Keratinocyte (primary cell): ENCODE data around the gene TECPR1. TPM values are rescaled to one million over a fixed set of nuclear protein-coding genes. Genes with fewer than 3 reads are reported as not detected.

Experiments used
- DNase-seq: peaks from one replicate; pipeline ENCODE4 v3.0.0-alpha.2; 2011; ENCODE audit warnings: low read depth, missing footprints, low spot score
- FAIRE-seq: peaks from 2 replicates; lab custom pipeline; 2011; peaks lifted over from hg19 to GRCh38; lab: Jason Lieb, UNC
- H2AFZ ChIP-seq: 2 replicates; pipeline ENCODE4 v1.6.0; 2012; ENCODE audit warnings: low read length, control low read depth, inconsistent platforms; ENCODE audit not compliant: control insufficient read depth
- H3K27ac ChIP-seq: 2 replicates; pipeline ENCODE4 v1.5.1; 2011; ENCODE audit warnings: low read length; ENCODE audit not compliant: control insufficient read depth, insufficient read depth
- H3K27me3 ChIP-seq: 3 replicates; pipeline ENCODE4 v1.6.0; 2011; ENCODE audit warnings: low read length; ENCODE audit not compliant: control insufficient read depth, insufficient read depth; ENCODE audit errors: extremely low read depth
- H3K36me3 ChIP-seq, 2 experiments: 2 replicates in 1 of 2; 3 replicates in 1 of 2; pipeline ENCODE4 v1.5.1; 2011; ENCODE audit warnings: low read length in 2 of 2, mild to moderate bottlenecking in 1 of 2; ENCODE audit not compliant: control insufficient read depth in 2 of 2, insufficient read depth in 2 of 2; ENCODE audit errors: extremely low read depth in 1 of 2
- H3K4me1 ChIP-seq: 3 replicates; pipeline ENCODE4 v1.5.1; 2011; ENCODE audit warnings: low read length; ENCODE audit not compliant: control insufficient read depth, insufficient read depth; ENCODE audit errors: extremely low read depth
- H3K4me2 ChIP-seq: 3 replicates; pipeline ENCODE4 v1.6.0; 2011; ENCODE audit warnings: low read depth, low read length; ENCODE audit not compliant: control insufficient read depth, insufficient read depth; ENCODE audit errors: extremely low read depth
- H3K4me3 ChIP-seq, 3 experiments: fragments of 200-600 bp in 1 of 3; sonication (generic) in 1 of 3; 2 replicates in 2 of 3; 3 replicates in 1 of 3; pipeline ENCODE4 v1.5.1; 2011 to 2016; ENCODE audit warnings: low read length in 3 of 3, mild to moderate bottlenecking in 3 of 3, control low read depth in 2 of 3, inconsistent platforms in 1 of 3, low read depth in 1 of 3, mixed read lengths in 1 of 3, mixed run types in 1 of 3, moderate library complexity in 1 of 3; ENCODE audit not compliant: control insufficient read depth in 2 of 3, insufficient read depth in 2 of 3; ENCODE audit errors: extremely low read depth in 1 of 3
- H3K79me2 ChIP-seq: 2 replicates; pipeline ENCODE4 v1.6.0; 2012; ENCODE audit warnings: low read length; ENCODE audit not compliant: control insufficient read depth, insufficient read depth
- H3K9ac ChIP-seq: 3 replicates; pipeline ENCODE4 v1.6.0; 2011; ENCODE audit warnings: low read length; ENCODE audit not compliant: control insufficient read depth, insufficient read depth; ENCODE audit errors: extremely low read depth
- H3K9me1 ChIP-seq: 3 replicates; pipeline ENCODE4 v1.6.0; 2011; ENCODE audit warnings: low read length; ENCODE audit not compliant: control insufficient read depth, insufficient read depth; ENCODE audit errors: extremely low read depth
- H3K9me3 ChIP-seq: 2 replicates; pipeline ENCODE4 v1.5.1; 2012; ENCODE audit warnings: low read depth, low read length; ENCODE audit not compliant: control insufficient read depth
- H4K20me1 ChIP-seq: 3 replicates; pipeline ENCODE4 v1.6.0; 2011; ENCODE audit warnings: low read length; ENCODE audit not compliant: control insufficient read depth, insufficient read depth; ENCODE audit errors: extremely low read depth
- CTCF ChIP-seq, 3 experiments: IDR thresholded peaks in 1 of 3; conservative IDR thresholded peaks in 1 of 3; optimal IDR thresholded peaks in 1 of 3; 2 replicates in 2 of 3; 3 replicates in 1 of 3; pipeline versions ENCODE3 to v1.5.1; 2011; ENCODE audit warnings: low read length in 3 of 3, mild to moderate bottlenecking in 3 of 3, moderate library complexity in 2 of 3, control low read depth in 1 of 3, inconsistent platforms in 1 of 3; ENCODE audit not compliant: insufficient read depth in 2 of 3; ENCODE audit errors: extremely low read depth in 1 of 3
- EZH2 ChIP-seq: IDR thresholded peaks from one replicate; pipeline ENCODE4 v1.6.1; 2012; ENCODE audit warnings: inconsistent platforms, mild to moderate bottlenecking, low read length, moderate library complexity
- dilution Hi-C: fragments of 300-500 bp; cut with MboI; formaldehyde crosslinking; loops from one replicate; pipeline ENCODE4 v1.7.0; 2020; ENCODE audit warnings: low sequenced_read_pairs; ENCODE audit not compliant: extremely low pct_ligation_motif_present
- polyA plus RNA-seq, 5 experiments: library from polyadenylated mRNA; depleted of rRNA in 3 of 5; stranded (reverse) in 3 of 5; stranded (forward) in 1 of 5; unstranded in 1 of 5; fragments of >200 nt; gene quantifications; 1 replicate in 1 of 5; 2 replicates in 3 of 5; 3 replicates in 1 of 5; pipeline versions ENCODE4 v1.2.1 to v1.2.3, GENCODE V29; 2011 to 2012; ENCODE audit warnings: missing spikeins in 2 of 5, low read depth in 1 of 5, low replicate concordance in 1 of 5

The TECPR1 gene
- polyA plus RNA-seq, 1 donor (not counting 4 experiments of a cell fraction or from before 2014, with no cell fraction given): 2.4 TPM

GRCh38 chr7:98194672-98195457 lies 57.2 kb downstream of the TECPR1 start:
- no peak for TF ChIP-seq CTCF (optimal IDR thresholded peaks at IDR 0.05 in 1 of 3, IDR thresholded peaks at IDR 0.05 in 1 of 3, conservative IDR thresholded peaks at IDR 0.05 in 1 of 3; ENCODE audit: extremely low read depth in 1 of 3, insufficient read depth in 2 of 3, low read length in 3 of 3)
- TF ChIP-seq EZH2: no peak
- no peak overlapping the region for H3K4me2 ChIP-seq
- no peaks in the 10 kb centered on the region for H3K9me3 ChIP-seq
- no peak overlapping the region for H3K9ac ChIP-seq
- no peaks in the 10 kb centered on the region for H3K27me3 ChIP-seq
- no peaks in the 10 kb centered on the region for H3K9me1 ChIP-seq
- H3K36me3 ChIP-seq: peaks cover 0 to 20% of the 10 kb centered on the region in 2 experiments
- H3K4me3 ChIP-seq: no peak overlapping the region
- no peak for FAIRE-seq
- no peak overlapping the region for H2AFZ ChIP-seq
- no peak overlapping the region for H3K27ac ChIP-seq
- no peaks in the 10 kb centered on the region for H3K4me1 ChIP-seq
- dilution Hi-C loops: no loop called here
- peaks cover 4% of the 10 kb centered on the region for H3K79me2 ChIP-seq
- H4K20me1 ChIP-seq: peaks cover 2% of the 10 kb centered on the region
- DNase-seq: no peak

- H3K36me3 ChIP-seq: peaks cover 0 to 23% of the 10 kb centered on the region in 2 experiments
- no peak overlapping the region for H3K9ac ChIP-seq
- no peak overlapping the region for H3K4me3 ChIP-seq
- H4K20me1 ChIP-seq: peaks cover 2% of the 10 kb centered on the region
- no peaks in the 10 kb centered on the region for H3K9me1 ChIP-seq
- peaks cover 4% of the 10 kb centered on the region for H3K79me2 ChIP-seq
- H3K27me3 ChIP-seq: no peaks in the 10 kb centered on the region
- no peaks in the 10 kb centered on the region for H3K4me1 ChIP-seq
- no peak for FAIRE-seq
- TF ChIP-seq EZH2: no peak
- H3K27ac ChIP-seq: no peak overlapping the region
- no peak for DNase-seq
- H3K4me2 ChIP-seq: no peak overlapping the region
- H3K9me3 ChIP-seq: no peaks in the 10 kb centered on the region
- H2AFZ ChIP-seq: no peak overlapping the region
- dilution Hi-C loops: no loop called here
Observed at GRCh38 chr7:98194186-98194585, 57.8 kb downstream of the TECPR1 start.
